Skin epidermis (tissue), 12 donors: ENCODE data around the gene RAPGEF2.
"Not testable (repeated sequence)": the region's sequence is repeated elsewhere in the genome, so short reads cannot be mapped to it uniquely, and the experiment has no call there.

ENCODE experiments used
- H3K27ac ChIP-seq, 21 experiments: fragments of 200-600 bp; sonication (generic) in 11 of 21; one replicate each; pipeline ENCODE4 v1.5.0; 2020; ENCODE audit warnings: mild to moderate bottlenecking in 3 of 21, inconsistent platforms in 2 of 21, moderate library complexity in 2 of 21
- H3K4me3 ChIP-seq, 7 experiments: fragments of 200-600 bp; sonication (generic) in 2 of 7; one replicate each; pipeline ENCODE4 v1.5.0; 2020; ENCODE audit warnings: inconsistent platforms in 2 of 7, mild to moderate bottlenecking in 2 of 7, moderate library complexity in 1 of 7

RAPGEF2 gene

DNA sequence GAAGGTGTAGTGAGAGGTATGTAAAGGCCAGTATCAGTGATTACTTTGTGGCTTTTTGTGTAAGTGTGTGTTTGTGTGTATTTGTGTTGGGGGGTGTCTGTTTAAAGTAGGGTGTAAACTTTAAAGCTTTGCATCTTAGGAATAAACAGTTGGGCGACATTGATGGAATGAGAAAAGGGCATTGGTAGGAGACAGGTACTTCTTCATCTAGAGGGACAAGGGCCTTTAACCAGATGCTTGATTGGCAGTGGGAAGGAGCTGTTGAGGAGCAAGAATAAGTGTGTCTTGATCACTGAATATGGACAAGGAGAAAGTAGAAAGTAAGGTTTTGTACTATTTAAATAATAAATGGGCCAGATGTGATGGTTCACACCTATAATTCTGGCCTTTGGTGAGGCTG is 48.8 kb downstream of the RAPGEF2 start:
- Histone ChIP-seq H3K4me3 (no peak overlapping the region), H3K27ac (no peak overlapping the region)

DNA sequence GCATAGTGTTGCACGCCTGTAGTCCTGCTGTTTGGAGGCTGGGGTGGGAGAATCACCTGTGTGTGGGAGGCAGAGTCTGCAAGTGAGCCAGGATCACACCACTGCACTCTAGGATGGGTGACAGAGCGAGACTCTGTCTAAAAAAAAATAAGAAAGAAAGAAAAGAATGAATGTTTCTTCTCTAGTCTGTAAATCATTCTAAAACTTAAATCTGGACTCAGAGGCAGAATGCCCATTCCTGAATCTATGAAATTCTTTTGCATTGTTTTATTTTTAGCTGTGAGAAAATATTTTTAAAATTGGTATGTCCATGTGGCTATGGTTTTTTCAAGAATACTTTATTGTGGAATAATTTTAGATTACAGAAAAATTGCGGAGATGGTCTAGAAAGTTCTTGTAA is 49.3 kb downstream of the RAPGEF2 start:
- no peak overlapping the region for H3K4me3 ChIP-seq
- H3K27ac ChIP-seq: no peak overlapping the region

DNA sequence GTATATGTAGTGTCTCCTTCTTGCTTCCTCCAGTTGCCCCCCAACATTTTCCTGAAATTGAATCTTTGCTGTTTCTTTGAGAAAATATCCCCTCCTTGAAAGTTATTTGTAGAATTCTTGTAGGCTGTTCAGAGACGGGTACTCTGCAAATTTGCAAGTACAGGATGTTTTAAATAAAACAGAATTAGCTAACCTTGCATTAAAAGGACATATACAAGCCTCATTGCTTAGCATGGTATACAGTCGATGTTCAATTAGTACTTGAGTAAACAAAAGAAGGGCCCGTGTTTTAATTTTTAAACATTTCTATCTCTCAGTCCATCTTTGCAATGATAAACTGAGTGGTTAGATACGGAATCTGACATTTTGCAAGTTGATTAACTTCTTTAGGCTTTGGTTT is 50.8 kb downstream of the RAPGEF2 start:
- Histone ChIP-seq H3K4me3 (no peak overlapping the region), H3K27ac (no peak overlapping the region)

DNA sequence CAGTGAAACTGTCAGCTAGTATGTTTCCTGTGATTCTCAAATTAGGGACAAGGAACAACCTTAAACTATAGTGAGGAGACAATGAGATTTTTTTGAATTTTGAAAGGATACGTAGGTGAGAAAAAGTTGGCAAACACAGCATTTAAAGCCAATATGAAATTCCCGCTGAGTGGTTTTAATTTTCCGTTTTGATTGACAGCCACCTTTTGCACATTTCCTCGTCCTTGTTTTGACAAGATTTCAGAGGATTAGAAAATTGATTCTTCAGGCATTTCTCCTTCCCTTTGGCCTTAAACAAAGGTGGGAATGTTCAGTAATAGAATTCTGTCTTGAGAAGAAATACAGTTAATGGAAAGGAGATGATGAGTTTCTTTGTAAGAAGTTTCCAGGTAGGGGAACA is 52.2 kb downstream of the RAPGEF2 start:
- H3K27ac ChIP-seq: no peak overlapping the region

DNA sequence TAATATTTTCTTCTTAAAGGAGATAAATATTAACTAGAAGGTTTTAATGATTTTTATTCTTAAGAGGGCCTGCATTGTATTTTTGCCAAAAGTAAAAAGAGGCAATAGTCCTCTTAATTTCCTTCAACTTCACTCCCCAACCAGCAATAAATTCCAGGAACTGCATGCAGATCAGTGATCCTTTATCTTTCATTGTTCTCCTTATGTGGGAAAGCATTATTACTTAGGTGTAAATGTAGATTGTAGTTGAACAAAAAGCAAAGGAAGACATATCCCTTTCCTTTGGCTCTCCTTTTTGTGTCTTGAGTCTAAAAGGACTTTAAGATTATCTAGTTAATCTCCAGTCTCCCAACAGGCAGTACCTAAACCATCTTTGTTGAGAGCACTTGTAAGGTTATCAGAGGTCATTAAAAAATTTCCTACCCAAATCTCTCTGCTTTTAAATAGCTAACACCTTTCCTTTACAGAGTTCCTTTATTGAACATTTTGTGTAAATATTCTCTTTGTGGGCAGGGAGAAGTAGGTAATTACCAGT is 55.3 kb downstream of the RAPGEF2 start:
- H3K27ac ChIP-seq: no peak overlapping the region
- H3K4me3 ChIP-seq: no peak overlapping the region

More for the DNA sequence above, 52.2 kb downstream of the RAPGEF2 start:
- H3K4me3 ChIP-seq: no peak overlapping the region

DNA sequence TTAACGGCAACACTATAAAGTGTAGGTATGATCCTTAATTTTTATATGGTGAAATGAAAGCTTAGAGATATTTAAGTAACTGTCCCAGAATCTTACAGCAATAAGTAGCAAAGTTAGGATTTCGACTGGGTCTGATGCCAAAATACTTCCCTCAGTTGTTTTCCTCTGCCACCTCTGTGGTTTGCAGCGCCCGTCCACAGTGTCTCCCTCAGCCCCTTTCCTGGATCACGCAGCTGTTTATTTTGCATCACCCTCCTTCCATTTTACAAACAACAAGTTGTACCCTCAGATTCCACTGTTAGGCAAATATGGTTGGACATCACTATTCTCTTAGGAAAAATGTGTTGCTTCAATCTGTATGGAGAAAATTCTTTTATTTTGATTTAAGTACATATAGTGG is 56.1 kb downstream of the RAPGEF2 start:
- no peak overlapping the region for H3K4me3 ChIP-seq

DNA sequence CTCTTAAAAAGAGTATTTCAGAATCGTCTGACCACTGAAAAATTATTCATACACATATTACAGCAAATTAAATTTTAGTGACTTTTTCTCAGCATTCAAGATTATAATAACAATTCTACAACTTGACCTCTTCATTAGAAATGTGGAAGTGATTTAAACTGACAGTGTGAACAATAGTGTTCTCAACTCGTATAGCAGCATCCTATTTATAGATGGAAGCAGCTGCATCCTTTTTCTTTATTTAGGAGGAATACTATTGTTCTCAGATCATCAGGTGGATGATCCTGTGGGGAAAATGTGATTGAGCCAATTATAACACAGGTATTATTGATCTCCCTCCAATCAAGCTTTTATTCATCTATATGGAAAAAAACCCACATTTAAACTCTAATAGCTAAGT is 56.7 kb downstream of the RAPGEF2 start:
- Histone ChIP-seq H3K4me3 (no peak overlapping the region), H3K27ac (no peak overlapping the region)

More for the DNA sequence above, 56.1 kb downstream of the RAPGEF2 start:
- no peak overlapping the region for H3K27ac ChIP-seq

DNA sequence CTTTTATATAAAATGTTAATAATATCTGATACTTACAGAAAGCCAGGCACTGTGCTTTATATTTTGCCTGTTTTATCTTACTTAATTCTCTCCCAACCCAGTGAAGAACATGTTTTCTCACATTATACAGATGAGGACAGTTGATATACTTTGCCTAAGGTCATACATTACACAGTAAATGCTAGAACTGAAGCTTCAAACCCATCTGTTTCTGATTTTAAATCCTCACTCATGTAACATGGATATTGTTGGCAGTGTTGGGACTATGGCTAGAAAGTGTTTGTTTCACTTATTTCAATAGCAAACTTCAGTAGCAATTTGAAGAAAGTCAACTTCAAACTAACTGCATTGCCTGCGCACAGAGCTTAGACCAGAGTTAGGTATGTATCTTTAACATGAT is 57.4 kb downstream of the RAPGEF2 start:
- no peak overlapping the region for H3K27ac ChIP-seq

DNA sequence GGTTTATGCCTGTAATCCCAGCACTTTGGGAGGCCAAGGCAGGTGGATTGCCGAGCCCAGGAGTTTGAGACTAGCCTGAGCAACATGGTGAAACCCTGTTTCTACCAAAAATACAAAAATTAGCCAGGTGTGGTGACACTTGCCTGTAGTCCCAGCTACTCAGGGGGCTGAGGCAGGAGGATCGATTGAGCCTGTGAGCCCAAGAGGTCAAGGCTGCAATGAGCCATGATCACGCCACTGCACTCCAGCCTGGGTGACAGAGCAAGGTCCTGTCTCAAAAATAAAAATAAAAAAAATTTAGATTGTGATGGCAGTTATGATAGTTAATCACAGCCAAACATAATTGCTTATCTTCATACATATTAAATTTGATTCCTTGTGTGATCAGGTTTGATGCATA is 58.6 kb downstream of the RAPGEF2 start:
- H3K27ac ChIP-seq: not testable (repeated sequence)

More for the DNA sequence above, 57.4 kb downstream of the RAPGEF2 start:
- H3K4me3 ChIP-seq: no peak overlapping the region

DNA sequence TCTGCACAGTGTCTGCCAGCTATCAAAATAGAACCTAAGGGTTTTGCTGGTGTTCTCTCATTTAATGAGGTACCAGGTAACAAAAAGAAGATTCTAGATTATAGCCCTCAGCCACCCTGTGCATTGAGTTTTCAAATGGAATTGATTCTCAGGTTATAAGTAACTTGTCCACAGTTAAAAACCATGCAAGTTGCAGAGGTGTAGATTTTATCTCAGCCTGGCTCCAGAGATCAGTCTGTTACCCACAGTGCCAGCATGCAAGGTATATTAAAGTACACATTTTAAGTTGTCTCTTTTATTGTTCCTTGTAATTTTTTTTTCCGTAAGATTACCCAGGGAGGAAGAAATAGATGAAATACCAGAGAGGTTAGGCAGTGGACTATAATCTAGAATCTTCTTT is 59.7 kb downstream of the RAPGEF2 start:
- H3K4me3 ChIP-seq: no peak overlapping the region

More for the DNA sequence above, 58.6 kb downstream of the RAPGEF2 start:
- not testable (repeated sequence) for H3K4me3 ChIP-seq

DNA sequence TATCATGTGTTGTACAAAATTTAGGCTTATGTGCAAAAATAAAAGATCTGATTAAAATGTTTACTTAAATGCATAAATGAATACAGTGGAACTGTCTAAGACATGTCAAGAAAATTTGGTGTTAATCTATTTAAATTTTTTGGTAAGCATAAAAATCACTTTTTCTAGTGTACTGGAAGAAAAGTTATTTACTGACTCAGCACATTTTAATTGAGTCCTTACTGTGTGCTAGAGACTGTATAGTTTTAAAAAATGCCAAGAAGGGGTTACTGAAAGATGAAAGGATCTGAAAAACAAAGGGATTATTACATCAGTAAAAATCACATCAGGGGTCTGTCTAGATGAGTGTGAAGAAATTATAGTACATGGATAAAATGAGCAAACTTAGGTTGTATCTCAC is 60.6 kb downstream of the RAPGEF2 start:
- Histone ChIP-seq H3K4me3 (no peak overlapping the region), H3K27ac (no peak overlapping the region)

More for the DNA sequence above, 59.7 kb downstream of the RAPGEF2 start:
- H3K27ac ChIP-seq: no peak overlapping the region

DNA sequence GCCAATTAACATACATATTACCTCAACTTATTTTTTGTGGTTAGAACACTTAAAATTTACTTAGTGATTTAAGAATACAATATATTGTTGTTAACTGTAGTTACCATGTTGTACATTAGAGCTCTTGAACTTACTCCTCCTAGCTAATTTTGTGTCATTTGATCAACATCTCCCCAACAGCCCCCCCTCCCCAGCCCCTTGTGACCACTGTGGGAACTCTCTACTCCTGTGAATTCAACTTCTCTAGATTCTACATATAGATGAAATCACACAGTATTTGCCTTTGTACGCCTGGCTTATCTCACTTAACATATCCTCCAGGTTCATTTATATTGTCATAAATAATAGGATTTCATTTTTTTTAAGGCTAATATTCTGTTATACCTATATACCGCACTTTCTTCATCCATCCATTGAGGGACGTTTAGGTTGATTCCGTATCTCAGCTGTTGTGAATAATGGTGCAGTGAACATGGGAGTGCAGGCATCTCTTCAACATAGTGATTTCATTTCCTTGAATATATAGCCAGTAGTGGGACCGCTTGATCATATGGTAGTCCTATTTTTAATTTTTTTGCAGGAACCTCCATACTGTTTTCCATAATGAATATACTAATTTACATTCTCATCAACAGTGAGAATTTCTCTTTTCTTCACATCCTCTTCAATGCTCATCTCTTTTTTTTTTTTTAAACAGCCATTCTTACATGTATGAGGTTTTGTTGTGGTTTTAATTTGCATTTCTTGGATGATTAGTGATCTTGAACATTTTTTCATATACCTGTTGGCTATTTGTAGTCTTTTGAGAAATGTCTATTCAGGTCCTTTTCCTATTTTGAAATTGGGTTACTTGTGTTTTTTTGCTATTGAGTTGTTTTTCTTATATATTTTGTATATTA is 66.8 kb downstream of the RAPGEF2 start:
- H3K27ac ChIP-seq: no peak overlapping the region
- H3K4me3 ChIP-seq: no peak overlapping the region

DNA sequence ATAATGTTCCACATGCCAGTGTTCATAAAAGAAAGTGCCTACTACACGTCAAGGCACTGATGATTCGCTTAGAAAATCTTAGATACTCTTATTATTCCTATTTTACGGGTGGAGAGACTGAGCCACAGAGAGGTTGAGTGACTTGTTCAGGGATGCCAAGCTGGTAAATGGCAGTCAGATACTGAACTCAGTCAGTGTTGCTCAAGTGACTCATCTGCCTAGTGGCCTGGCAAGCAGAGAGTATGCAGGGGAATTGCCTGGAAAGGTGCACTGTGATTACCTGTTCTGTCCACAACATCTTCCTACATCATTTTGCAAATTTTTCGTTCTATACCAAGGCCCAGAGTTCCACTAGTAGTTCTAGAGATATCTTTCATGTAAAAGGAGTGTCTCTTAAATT is 68.4 kb downstream of the RAPGEF2 start:
- no peak overlapping the region for H3K27ac ChIP-seq
- no peak overlapping the region for H3K4me3 ChIP-seq

DNA sequence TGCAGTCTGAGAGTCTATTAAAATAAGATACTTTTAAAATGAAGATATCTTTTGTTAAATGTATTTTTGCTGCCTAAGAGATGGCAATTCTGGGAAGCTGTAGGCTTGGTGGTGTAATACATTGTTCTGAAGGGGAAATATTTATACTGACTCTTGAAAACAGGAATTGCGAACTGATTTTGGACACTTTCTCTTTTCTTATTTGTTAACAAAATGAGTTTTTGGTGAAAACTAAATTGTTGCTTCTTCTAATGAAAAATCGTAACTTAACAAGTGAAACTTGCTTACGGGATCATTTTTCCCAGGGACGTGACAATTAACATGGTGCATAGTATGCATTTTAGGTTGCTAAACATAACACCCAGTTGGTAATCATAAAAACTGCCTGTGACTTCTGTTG is 71.0 kb downstream of the RAPGEF2 start:
- no peak overlapping the region for H3K4me3 ChIP-seq
- H3K27ac ChIP-seq: no peak overlapping the region

DNA sequence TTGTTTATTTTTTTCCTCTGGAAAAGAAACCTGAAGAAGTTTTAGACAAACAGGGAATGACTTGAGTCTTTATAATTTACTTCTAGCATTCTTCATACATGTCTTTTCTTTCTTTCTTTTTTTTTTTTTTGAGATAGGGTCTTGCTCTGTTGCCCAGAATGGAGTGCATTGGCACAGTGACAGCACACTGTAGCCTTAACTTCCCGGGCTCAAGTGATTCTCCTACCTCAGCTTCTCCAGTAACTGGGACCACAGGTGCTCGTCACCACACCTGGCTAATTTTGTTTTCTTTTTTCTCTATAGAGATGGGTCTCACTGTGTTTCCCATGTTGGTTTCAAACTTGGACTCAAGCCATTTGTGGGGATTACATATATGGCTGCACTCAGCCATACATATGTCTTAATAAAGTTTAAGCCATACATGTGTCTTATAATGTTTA is 71.8 kb downstream of the RAPGEF2 start:
- Histone ChIP-seq H3K4me3 (no peak overlapping the region), H3K27ac (peak overlapping the region in 1 of 21 experiments; percentile 6)

DNA sequence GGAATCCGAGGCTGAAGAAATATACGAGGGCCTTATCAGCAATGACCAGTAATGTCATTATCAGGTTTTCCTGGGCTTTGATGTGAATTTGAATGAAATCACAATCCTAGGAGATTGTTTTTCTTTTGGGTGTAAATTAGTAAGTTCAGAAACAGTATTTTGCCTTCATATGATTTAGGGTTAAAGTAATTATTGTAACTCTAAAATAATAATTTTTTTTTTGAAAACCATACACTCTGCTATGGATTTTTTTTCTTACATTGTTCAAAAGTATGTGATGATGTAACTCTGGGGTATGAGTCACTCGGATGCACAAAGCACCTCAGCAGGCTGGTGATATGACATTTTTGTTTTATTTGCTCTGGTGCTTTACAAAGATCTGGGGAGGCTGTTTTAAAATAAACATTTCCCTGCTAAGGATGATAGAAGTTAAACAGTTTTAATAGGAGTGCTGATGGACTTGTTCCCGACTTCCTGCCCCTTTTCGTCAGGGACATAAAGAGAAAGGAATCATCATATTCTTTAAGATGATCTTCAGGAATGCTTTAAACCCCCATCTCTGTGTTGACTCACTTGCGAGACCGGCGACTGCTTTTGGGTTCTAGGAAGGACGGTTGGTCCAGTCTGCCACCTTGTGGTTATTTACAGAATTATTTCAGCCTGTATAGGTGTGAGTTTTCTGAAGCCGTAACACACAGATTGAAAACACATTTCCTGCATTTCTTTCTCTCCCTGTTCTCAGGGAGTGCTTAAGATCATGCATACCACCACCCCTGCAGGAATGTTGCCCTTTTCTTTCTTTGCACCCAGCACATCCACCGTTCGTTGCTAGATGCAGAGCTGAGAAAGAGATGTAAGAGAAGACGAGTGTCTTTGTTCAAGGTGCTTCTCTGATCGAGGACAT is 72.5 kb downstream of the RAPGEF2 start:
- peak overlapping the region in 2 of 21 experiments; percentile 22 to 25 for H3K27ac ChIP-seq
- H3K4me3 ChIP-seq: no peak overlapping the region

DNA sequence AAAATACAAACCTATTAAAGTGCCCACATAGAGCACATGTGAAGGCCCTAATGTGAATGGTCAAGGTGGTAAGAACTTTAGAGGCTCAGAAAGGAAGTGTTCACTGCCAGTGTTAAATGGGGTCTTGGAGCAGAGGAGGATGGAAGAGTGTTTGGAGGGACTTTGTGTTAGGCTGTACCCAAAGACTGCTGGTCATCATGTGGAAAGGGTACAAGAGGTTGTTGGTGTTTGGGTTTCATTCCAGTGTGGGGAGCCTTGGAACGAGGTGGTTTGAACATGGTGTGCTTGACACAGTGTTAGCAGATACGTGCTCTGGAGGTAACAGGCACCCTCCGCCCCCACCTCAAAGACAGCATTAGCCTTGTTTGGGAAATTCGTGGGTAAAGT is 73.1 kb downstream of the RAPGEF2 start:
- Histone ChIP-seq H3K4me3 (no peak overlapping the region), H3K27ac (peak overlapping the region in 2 of 21 experiments; percentile 22 to 25)

DNA sequence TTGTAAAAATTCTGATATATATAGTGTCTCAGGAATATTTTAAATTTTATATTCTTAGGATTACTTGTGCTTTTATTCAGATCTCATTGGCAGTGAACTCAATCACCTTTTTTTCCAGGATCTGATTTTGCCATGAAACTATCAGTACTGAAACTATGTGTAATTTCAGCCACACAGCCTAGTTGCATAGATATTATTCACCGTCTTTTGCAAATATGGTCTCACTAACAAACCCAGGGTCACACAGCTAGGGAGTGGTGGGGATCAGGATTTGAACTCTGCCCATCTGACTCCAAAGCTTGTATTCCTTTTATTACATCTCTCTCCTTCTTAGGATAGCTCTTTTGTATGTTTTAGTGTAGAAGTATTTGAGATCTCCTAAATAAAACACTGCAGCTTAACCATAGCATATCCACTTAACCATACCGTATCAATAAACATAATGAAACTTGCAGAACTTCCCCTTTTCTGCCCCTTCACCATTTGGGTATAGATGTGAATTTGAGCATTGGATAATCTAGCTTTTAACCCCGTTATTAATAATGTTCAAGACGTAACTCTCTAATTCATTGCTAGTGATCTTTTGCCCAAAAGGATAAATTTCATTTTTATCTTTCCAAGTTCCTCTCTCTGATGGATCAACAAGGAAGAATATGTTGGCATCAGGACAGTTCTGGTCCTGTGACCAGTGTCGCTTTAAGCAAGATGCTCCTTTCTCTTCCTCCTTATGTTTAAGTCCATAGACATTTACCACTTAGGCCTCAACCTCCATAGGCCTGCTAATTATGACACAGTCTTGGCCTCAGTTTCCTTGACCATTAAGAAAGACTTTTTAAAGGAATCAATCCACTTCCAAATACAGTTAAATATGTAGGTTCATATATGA is 74.6 kb downstream of the RAPGEF2 start:
- H3K27ac ChIP-seq: peak overlapping the region in 1 of 21 experiments; percentile 55
- H3K4me3 ChIP-seq: no peak overlapping the region

DNA sequence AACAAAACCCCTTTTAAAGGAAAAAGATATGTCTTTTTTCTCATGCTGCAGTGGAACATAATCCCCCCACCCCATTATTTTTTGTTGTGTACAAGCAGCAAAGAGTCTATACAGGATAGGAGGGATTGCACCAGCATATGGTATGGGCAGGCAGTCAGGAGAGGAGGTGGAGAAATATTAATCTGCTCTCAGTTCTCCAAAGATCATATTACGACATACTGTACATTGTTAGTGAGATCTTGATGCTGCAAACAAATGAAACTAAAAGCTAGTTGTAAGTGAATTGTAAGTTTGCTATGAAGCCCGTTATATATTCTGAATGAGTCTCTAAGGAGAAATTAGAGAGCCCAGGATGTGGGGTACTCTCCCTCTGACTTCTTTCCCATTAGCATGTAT is 75.3 kb downstream of the RAPGEF2 start:
- Histone ChIP-seq H3K27ac (peak overlapping the region in 1 of 21 experiments; percentile 55), H3K4me3 (peak overlapping the region in 1 of 7 experiments; percentile 8)
